Liver (tissue), 3 donors: Measurements from ENCODE around the gene RAPGEF2.

Experiments
- EGR1 ChIP-seq, 2 donors: IDR thresholded peaks; 2 replicates each; pipeline ENCODE4 v1.6.1; 2016 to 2018; ENCODE audit warnings: antibody characterized with exemption in 2 of 2, low read depth in 2 of 2
- FOXA1 ChIP-seq: IDR thresholded peaks from 2 replicates; pipeline ENCODE4 v1.6.1; 2016; ENCODE audit warnings: antibody characterized with exemption
- JUND ChIP-seq, 2 donors: IDR thresholded peaks; 2 replicates each; pipeline ENCODE4 v1.6.1; 2016; ENCODE audit warnings: antibody characterized with exemption in 2 of 2
- RAD21 ChIP-seq, 2 donors: IDR thresholded peaks; 2 replicates each; pipeline ENCODE4 v1.6.1; 2016; ENCODE audit warnings: antibody characterized with exemption in 2 of 2, mild to moderate bottlenecking in 2 of 2
- TAF1 ChIP-seq: conservative IDR thresholded peaks from 2 replicates; pipeline ENCODE4 v1.6.1; 2016; ENCODE audit warnings: antibody characterized with exemption, mild to moderate bottlenecking
- TF ChIP-seq, protein P1 (sequence below): fragments of 150-350 bp; IDR thresholded peaks from 2 replicates; pipeline ENCODE4 v1.5.1; 2017; ENCODE audit warnings: improper control_type of control experiment, low read depth, low read length; ENCODE audit not compliant: missing input control
- TF ChIP-seq, protein P2 (sequence below): IDR thresholded peaks from 2 replicates; pipeline ENCODE4 v1.6.1; 2016; ENCODE audit warnings: antibody characterized with exemption, mild to moderate bottlenecking
- donor health status: healthy.
- donor health status: healthy.

GRCh38 chr4:159256037-159256436 is 153.2 kb downstream of the RAPGEF2 start:
- TF ChIP-seq, protein P1, sequence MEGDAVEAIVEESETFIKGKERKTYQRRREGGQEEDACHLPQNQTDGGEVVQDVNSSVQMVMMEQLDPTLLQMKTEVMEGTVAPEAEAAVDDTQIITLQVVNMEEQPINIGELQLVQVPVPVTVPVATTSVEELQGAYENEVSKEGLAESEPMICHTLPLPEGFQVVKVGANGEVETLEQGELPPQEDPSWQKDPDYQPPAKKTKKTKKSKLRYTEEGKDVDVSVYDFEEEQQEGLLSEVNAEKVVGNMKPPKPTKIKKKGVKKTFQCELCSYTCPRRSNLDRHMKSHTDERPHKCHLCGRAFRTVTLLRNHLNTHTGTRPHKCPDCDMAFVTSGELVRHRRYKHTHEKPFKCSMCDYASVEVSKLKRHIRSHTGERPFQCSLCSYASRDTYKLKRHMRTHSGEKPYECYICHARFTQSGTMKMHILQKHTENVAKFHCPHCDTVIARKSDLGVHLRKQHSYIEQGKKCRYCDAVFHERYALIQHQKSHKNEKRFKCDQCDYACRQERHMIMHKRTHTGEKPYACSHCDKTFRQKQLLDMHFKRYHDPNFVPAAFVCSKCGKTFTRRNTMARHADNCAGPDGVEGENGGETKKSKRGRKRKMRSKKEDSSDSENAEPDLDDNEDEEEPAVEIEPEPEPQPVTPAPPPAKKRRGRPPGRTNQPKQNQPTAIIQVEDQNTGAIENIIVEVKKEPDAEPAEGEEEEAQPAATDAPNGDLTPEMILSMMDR: no peak
- no peak for TF ChIP-seq EGR1 (IDR thresholded peaks at IDR 0.05; ENCODE audit: low read depth in 2 of 2)
- no peak for TF ChIP-seq JUND (IDR thresholded peaks at IDR 0.05)
- no peak for TF ChIP-seq RAD21 (IDR thresholded peaks at IDR 0.05)
- no peak for TF ChIP-seq FOXA1
- no peak for TF ChIP-seq TAF1
- TF ChIP-seq, protein P2, sequence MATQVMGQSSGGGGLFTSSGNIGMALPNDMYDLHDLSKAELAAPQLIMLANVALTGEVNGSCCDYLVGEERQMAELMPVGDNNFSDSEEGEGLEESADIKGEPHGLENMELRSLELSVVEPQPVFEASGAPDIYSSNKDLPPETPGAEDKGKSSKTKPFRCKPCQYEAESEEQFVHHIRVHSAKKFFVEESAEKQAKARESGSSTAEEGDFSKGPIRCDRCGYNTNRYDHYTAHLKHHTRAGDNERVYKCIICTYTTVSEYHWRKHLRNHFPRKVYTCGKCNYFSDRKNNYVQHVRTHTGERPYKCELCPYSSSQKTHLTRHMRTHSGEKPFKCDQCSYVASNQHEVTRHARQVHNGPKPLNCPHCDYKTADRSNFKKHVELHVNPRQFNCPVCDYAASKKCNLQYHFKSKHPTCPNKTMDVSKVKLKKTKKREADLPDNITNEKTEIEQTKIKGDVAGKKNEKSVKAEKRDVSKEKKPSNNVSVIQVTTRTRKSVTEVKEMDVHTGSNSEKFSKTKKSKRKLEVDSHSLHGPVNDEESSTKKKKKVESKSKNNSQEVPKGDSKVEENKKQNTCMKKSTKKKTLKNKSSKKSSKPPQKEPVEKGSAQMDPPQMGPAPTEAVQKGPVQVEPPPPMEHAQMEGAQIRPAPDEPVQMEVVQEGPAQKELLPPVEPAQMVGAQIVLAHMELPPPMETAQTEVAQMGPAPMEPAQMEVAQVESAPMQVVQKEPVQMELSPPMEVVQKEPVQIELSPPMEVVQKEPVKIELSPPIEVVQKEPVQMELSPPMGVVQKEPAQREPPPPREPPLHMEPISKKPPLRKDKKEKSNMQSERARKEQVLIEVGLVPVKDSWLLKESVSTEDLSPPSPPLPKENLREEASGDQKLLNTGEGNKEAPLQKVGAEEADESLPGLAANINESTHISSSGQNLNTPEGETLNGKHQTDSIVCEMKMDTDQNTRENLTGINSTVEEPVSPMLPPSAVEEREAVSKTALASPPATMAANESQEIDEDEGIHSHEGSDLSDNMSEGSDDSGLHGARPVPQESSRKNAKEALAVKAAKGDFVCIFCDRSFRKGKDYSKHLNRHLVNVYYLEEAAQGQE: no peak
